Breast epithelium (tissue), 4 donors: ENCODE measurements around the gene MIER2. TPM values are rescaled to one million over a fixed set of nuclear protein-coding genes. Genes with fewer than 3 reads are reported as not detected.

Experiments
- DNase-seq, 2 donors: peaks; one replicate each; pipeline ENCODE4 v3.0.0-alpha.2; 2019; ENCODE audit warnings: low spot score in 2 of 2
- H3K27ac ChIP-seq, 2 donors: fragments of 200-600 bp; sonication (generic) in 1 of 2; one replicate each; pipeline ENCODE4 v1.5.1; 2016 to 2019; ENCODE audit warnings: mild to moderate bottlenecking in 1 of 2
- H3K27me3 ChIP-seq, 2 donors: fragments of 200-600 bp; sonication (generic) in 1 of 2; one replicate each; pipeline versions ENCODE4 v1.5.1 to v1.6.0; 2017 to 2019; ENCODE audit warnings: control low read depth in 1 of 2, mild to moderate bottlenecking in 1 of 2
- H3K36me3 ChIP-seq: fragments of 200-600 bp; one replicate; pipeline ENCODE4 v1.5.1; 2019
- H3K4me1 ChIP-seq, 2 donors: fragments of 200-600 bp; sonication (generic); one replicate each; pipeline ENCODE4 v1.5.1; 2016 to 2019; ENCODE audit warnings: control low read depth in 1 of 2
- H3K4me3 ChIP-seq, 3 donors: fragments of 200-600 bp; sonication (generic); 1 replicate in 2 of 3; 2 replicates in 1 of 3; pipeline ENCODE4 v1.5.1; 2016 to 2019; ENCODE audit warnings: mild to moderate bottlenecking in 3 of 3, moderate library complexity in 2 of 3
- H3K9me3 ChIP-seq, 2 donors: fragments of 200-600 bp; sonication (generic) in 1 of 2; one replicate each; pipeline ENCODE4 v1.5.1; 2016 to 2019; ENCODE audit warnings: control low read depth in 1 of 2
- POLR2A ChIP-seq: fragments of 450-650 bp; IDR thresholded peaks from one replicate; pipeline ENCODE4 v1.6.1; 2016; ENCODE audit warnings: antibody characterized with exemption, mild to moderate bottlenecking, moderate library complexity
- POLR2AphosphoS5 ChIP-seq, 3 donors: sonication (generic); formaldehyde crosslinking; IDR thresholded peaks; one replicate each; pipeline ENCODE4 v1.6.1; 2017; ENCODE audit warnings: antibody characterized with exemption in 3 of 3
- intact Hi-C: fragments of 100-400 bp; cut with DNase I; formaldehyde crosslinking; loops from one replicate; pipeline ENCODE4 v1.15.1; 2023; ENCODE audit warnings: low total_unique reads
- total RNA-seq, 3 donors: library from RNA; depleted of rRNA; stranded (reverse); fragments of >200 nt; gene quantifications; one replicate each; pipeline ENCODE4 v1.1.0, GENCODE V29; 2016
- TF ChIP-seq, protein P1 (sequence below), 3 donors: fragments of 450-650 bp; IDR thresholded peaks; one replicate each; pipeline ENCODE4 v1.5.1; 2016 to 2017; ENCODE audit warnings: antibody characterized with exemption in 3 of 3, mild to moderate bottlenecking in 3 of 3, moderate library complexity in 3 of 3

Gene MIER2
- total RNA-seq, 3 donors from 2014 or later = 5.4 to 17.0 (median 12.8) TPM

- no peak overlapping the region for H3K27ac ChIP-seq
- H3K4me3 ChIP-seq = no peak overlapping the region
- no peaks in the 10 kb centered on the region for H3K27me3 ChIP-seq
- DNase-seq = no peak
- peaks cover 0 to 5% of the 10 kb centered on the region in 2 donors for H3K9me3 ChIP-seq
- TF ChIP-seq POLR2A = no peak
- TF ChIP-seq POLR2AphosphoS5 (IDR thresholded peaks at IDR 0.05) = no peak
- TF ChIP-seq, protein P1, sequence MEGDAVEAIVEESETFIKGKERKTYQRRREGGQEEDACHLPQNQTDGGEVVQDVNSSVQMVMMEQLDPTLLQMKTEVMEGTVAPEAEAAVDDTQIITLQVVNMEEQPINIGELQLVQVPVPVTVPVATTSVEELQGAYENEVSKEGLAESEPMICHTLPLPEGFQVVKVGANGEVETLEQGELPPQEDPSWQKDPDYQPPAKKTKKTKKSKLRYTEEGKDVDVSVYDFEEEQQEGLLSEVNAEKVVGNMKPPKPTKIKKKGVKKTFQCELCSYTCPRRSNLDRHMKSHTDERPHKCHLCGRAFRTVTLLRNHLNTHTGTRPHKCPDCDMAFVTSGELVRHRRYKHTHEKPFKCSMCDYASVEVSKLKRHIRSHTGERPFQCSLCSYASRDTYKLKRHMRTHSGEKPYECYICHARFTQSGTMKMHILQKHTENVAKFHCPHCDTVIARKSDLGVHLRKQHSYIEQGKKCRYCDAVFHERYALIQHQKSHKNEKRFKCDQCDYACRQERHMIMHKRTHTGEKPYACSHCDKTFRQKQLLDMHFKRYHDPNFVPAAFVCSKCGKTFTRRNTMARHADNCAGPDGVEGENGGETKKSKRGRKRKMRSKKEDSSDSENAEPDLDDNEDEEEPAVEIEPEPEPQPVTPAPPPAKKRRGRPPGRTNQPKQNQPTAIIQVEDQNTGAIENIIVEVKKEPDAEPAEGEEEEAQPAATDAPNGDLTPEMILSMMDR (IDR thresholded peaks at IDR 0.05) = no peak
- H3K36me3 ChIP-seq = peaks cover 14% of the 10 kb centered on the region
- no peaks in the 10 kb centered on the region for H3K4me1 ChIP-seq
- intact Hi-C loops = no loop called here
These were observed 17.1 kb downstream of the MIER2 start for GRCh38 chr19:327291-328024.

- no peaks in the 10 kb centered on the region for H3K4me1 ChIP-seq
- no peak for TF ChIP-seq POLR2A
- TF ChIP-seq, protein P1 (IDR thresholded peaks at IDR 0.05) = no peak
- H3K27ac ChIP-seq = no peak overlapping the region
- H3K4me3 ChIP-seq = no peak overlapping the region
- H3K27me3 ChIP-seq = no peaks in the 10 kb centered on the region
- DNase-seq = no peak
- peaks cover 0 to 5% of the 10 kb centered on the region in 2 donors for H3K9me3 ChIP-seq
- intact Hi-C loops = no loop called here
- peaks cover 14% of the 10 kb centered on the region for H3K36me3 ChIP-seq
These were observed 17.7 kb downstream of the MIER2 start for GRCh38 chr19:326871-327270.

- Histone ChIP-seq H3K36me3 (peaks cover 14% of the 10 kb centered on the region), H3K9me3 (peaks cover 0 to 5% of the 10 kb centered on the region in 2 donors), H3K27ac (no peak overlapping the region), H3K27me3 (no peaks in the 10 kb centered on the region), H3K4me1 (no peaks in the 10 kb centered on the region), H3K4me3 (no peak overlapping the region)
- intact Hi-C loops = no loop called here
- TF ChIP-seq POLR2A (no peak), POLR2AphosphoS5 (IDR thresholded peaks at IDR 0.05) (no peak)
- TF ChIP-seq, protein P1 (IDR thresholded peaks at IDR 0.05) = no peak
- no peak for DNase-seq
These were observed 18.5 kb downstream of the MIER2 start for GRCh38 chr19:325937-326565.

DNA sequence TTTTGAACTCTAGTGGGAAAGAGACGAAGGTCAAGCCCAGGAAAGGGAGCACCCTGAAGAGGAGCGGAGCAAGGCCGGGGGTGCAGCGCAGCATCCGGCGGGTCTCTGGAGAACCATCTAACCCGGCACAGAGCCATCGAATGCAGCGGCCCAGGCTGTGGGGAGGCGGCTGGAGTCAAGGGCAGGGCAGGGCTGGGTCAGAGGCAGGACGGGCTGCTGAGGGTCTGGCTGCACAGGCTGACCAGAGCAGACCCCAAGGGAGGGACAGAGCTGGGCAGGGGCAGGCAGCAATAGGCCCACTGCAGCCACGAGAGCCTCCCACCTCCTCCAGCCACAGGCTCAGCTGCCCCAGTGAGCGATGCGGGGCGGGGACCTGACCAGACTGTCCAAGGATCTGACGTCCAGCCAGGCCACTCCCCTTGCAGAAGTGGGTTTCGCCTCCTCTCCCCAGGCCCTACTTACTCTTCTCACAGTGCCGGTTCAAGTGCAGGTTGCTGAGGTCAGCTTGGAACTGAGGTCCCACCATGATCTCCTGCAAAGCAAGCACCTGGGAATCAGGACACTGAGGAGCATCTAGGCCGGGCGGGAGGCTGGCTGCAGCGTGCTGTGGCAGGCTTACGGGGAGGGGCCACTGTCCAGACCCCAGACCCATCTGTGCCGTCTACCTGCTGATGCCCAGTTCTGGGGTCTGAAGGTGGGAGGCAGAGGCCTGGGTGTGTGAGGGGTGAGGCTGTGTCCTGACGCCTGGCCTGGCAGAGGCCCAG is 19.2 kb downstream of the MIER2 start:
- peaks cover 14% of the 10 kb centered on the region for H3K36me3 ChIP-seq

More for the DNA sequence above, 19.2 kb downstream of the MIER2 start:
- Histone ChIP-seq H3K4me3 (no peak overlapping the region), H3K27me3 (no peaks in the 10 kb centered on the region), H3K4me1 (no peaks in the 10 kb centered on the region), H3K9me3 (peaks cover 0 to under 1% of the 10 kb centered on the region in 2 donors), H3K27ac (no peak overlapping the region)
- no peak for DNase-seq
- intact Hi-C loops = no loop called here
- no peak for TF ChIP-seq POLR2A
- no peak for TF ChIP-seq POLR2AphosphoS5 (IDR thresholded peaks at IDR 0.05)
- TF ChIP-seq, protein P1 (IDR thresholded peaks at IDR 0.05) = no peak
